Measurements from ENCODE around the gene TCP11L2.

- TF ChIP-seq EZH2 (IDR thresholded peaks at IDR 0.05) (no peak), POLR2AphosphoS5 (IDR thresholded peaks at IDR 0.05; ENCODE audit: borderline replicate concordance, low read depth, low read length) (no peak)
These were observed 8.2 kb downstream of the TCP11L2 start for GRCh38 chr12:106310687-106311086.
